K562 (cell line): ENCODE results near the gene ZNF791. TPM values are rescaled to one million over a fixed set of nuclear protein-coding genes. Genes with fewer than 3 reads are reported as not detected.

ENCODE experiments used
- DIDO1 ChIP-seq: fragments of 450-650 bp; IDR thresholded peaks from 2 replicates; pipeline ENCODE4 v1.6.1; 2016; ENCODE audit warnings: low read depth, missing biosample characterization, missing genetic modification characterization
- GTF2E2 ChIP-seq: fragments of 200-800 bp; sonication (Bioruptor generic); IDR thresholded peaks from 2 replicates; pipeline ENCODE4 v1.6.1; 2016; ENCODE audit warnings: missing genetic modification characterization, missing compliant biosample characterization
- HMGN3 ChIP-seq: IDR thresholded peaks from 2 replicates; pipeline ENCODE4 v1.6.1; 2011; ENCODE audit warnings: borderline replicate concordance, low read depth, mild to moderate bottlenecking, mixed read lengths, low read length; ENCODE audit not compliant: insufficient read length; ENCODE audit errors: extremely low read depth
- IRF1 ChIP-seq: sonication (generic); formaldehyde crosslinking; IDR thresholded peaks from 2 replicates; pipeline ENCODE4 v1.8.0; 2022; ENCODE audit warnings: missing genetic modification reagents, mild to moderate bottlenecking, borderline replicate concordance
- KDM4B ChIP-seq, 2 experiments: fragments of 450-650 bp in 1 of 2; sonication (generic) in 1 of 2; IDR thresholded peaks; 2 replicates each; pipeline ENCODE4 v1.6.1; 2016 to 2017; ENCODE audit warnings: borderline replicate concordance in 2 of 2, antibody characterized with exemption in 1 of 2, low read depth in 1 of 2, mild to moderate bottlenecking in 1 of 2
- NKRF ChIP-seq: fragments of 450-650 bp; IDR thresholded peaks from 2 replicates; pipeline ENCODE4 v1.6.1; 2016; ENCODE audit warnings: borderline replicate concordance
- POLR2G ChIP-seq: fragments of 200-400 bp; formaldehyde crosslinking; IDR thresholded peaks from 2 replicates; pipeline ENCODE4 v1.6.1; 2017; ENCODE audit warnings: low read depth, mild to moderate bottlenecking, antibody characterized with exemption, low read length, moderate library complexity
- POLR2H ChIP-seq: IDR thresholded peaks from 2 replicates; pipeline ENCODE4 v1.6.1; 2016; ENCODE audit warnings: missing genetic modification characterization, low read depth, mild to moderate bottlenecking, control low read depth, missing compliant biosample characterization, moderate library complexity
- RAD21 ChIP-seq, 2 experiments: fragments of 250-450 bp in 1 of 2; fragments of 450-650 bp in 1 of 2; sonication (Bioruptor Pico) in 1 of 2; formaldehyde crosslinking in 1 of 2; IDR thresholded peaks in 1 of 2; conservative IDR thresholded peaks in 1 of 2; 2 replicates each; pipeline versions ENCODE4 v1.4.0 to v1.8.0; 2020 to 2022; ENCODE audit warnings: mild to moderate bottlenecking in 2 of 2, moderate library complexity in 1 of 2
- TBL1XR1 ChIP-seq, 2 experiments: IDR thresholded peaks; 2 replicates each; pipeline ENCODE4 v1.6.1; 2012; ENCODE audit warnings: improper control_type of control experiment in 2 of 2, low read length in 2 of 2, mild to moderate bottlenecking in 1 of 2
- YBX1 ChIP-seq: fragments of 450-650 bp; IDR thresholded peaks from 2 replicates; pipeline ENCODE4 v1.7.1; 2016; ENCODE audit warnings: mild to moderate bottlenecking
- ZBTB40 ChIP-seq, 2 experiments: fragments of 450-650 bp in 1 of 2; sonication (generic) in 1 of 2; formaldehyde crosslinking in 1 of 2; IDR thresholded peaks; 2 replicates each; pipeline versions ENCODE4 v1.7.1 to v1.9.0; 2016 to 2022; ENCODE audit warnings: inconsistent platforms in 1 of 2, mild to moderate bottlenecking in 1 of 2, missing genetic modification reagents in 1 of 2
- ZNF133 ChIP-seq: fragments of 250-450 bp; sonication (Bioruptor Pico); IDR thresholded peaks from 2 replicates; pipeline ENCODE4 v1.4.0; 2020; ENCODE audit warnings: mild to moderate bottlenecking
- polyA plus RNA-seq, 8 experiments: library from polyadenylated mRNA; depleted of rRNA in 4 of 8; stranded (reverse) in 5 of 8; unstranded in 3 of 8; fragments of >200 nt; fragmentation: Nextera tagmentation in 2 of 8; fragmentation: Illumina TruSeq in 1 of 8; extraction: Ambion mirVana in 2 of 8; extraction: Trizol in 1 of 8; gene quantifications; 2 replicates each; pipeline versions ENCODE4 v1.2.1 to v1.2.3, GENCODE V29; 2011 to 2014; ENCODE audit warnings: inconsistent platforms in 1 of 8, missing spikeins in 1 of 8
- total RNA-seq, 7 experiments: library from RNA; depleted of rRNA in 6 of 7; stranded (reverse); fragments of >200 nt in 6 of 7; fragmentation: Illumina TruSeq in 2 of 7; extraction: Trizol in 2 of 7; gene quantifications; 2 replicates each; pipeline versions ENCODE4 v1.2.1 to v1.2.3, GENCODE V29; 2011 to 2021; ENCODE audit warnings: low replicate concordance in 1 of 7

The ZNF791 gene
- total and polyA plus RNA-seq, 9 of the 15 experiments (the other 6 are each of a cell fraction or from before 2014, with no cell fraction given) = 7.8 to 22.7 (median 13.1) TPM

DNA sequence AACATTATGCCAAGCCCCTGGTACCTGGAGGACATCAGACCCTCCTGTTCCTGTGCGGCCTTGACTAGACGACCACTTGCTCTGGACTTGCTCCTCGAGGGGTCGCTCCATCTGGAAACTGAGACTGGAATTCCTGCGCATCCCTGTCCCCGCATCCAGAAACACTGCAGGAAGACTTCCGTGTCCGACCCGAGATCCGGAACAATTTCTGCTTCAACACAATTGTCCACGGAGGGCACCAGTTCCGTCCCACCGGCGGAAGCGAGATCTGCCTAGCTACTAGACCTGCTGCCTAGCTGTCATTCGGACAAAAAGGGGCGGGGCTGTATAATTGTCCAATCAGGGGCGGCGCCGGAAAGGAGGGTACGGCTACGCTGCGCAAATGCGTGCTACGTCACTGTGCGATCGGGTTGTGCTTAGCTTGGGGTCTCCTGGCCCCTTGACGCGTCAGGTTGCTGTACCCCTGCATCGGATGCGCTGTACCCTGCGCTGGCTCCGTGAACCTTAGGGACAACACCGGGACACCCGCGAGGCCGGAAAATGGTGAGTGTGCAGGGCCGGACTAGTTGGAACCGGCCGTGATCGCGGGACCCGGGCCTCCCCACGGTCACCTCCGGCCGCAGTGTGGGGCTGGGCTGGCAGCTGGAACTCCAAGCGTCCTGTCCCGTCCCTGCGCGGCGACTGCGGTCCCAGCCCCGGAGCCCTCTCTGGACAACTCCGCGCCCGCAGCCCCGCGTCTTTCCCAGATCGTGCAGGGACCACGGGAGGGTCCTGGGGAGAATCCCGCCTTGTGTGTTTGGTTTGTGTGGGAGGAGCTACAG lies at the start of gene ZNF791, which contains the start of gene ZNF490 (continued):
- no peak for TF ChIP-seq IRF1 (CRISPR knock-in tag)
- TF ChIP-seq DIDO1 (tag) = peak; percentile 91
- no peak for TF ChIP-seq HMGN3
- TF ChIP-seq GTF2E2 (tag) = peak; percentile 95; the same call in 1 of the 2 replicates
- no peak; a peak in 1 of 4 replicates for TF ChIP-seq TBL1XR1 (IDR thresholded peaks at IDR 0.05; ENCODE audit: low read length in 2 of 2)
- peak; percentile 99 for TF ChIP-seq ZBTB40 (IDR thresholded peaks at IDR 0.05)
- no peak for TF ChIP-seq ZBTB40 (CRISPR knock-in tag; IDR thresholded peaks at IDR 0.05)
- TF ChIP-seq RAD21 (CRISPR knock-in tag; conservative IDR thresholded peaks at IDR 0.05 in 1 of 2, IDR thresholded peaks at IDR 0.05 in 1 of 2) = no peak
- no peak for TF ChIP-seq YBX1
- peak in 1 of 2 experiments; percentile 76; a peak in 2 of 4 replicates for TF ChIP-seq KDM4B (IDR thresholded peaks at IDR 0.05; ENCODE audit: borderline replicate concordance in 2 of 2, low read depth in 1 of 2)
- peak; percentile 59 for TF ChIP-seq POLR2H (tag)
- peak; percentile 90 for TF ChIP-seq POLR2G
- TF ChIP-seq ZNF133 = no peak
- TF ChIP-seq NKRF = 0 out of 2 replicates have a peak, but pooled peaks have one; percentile 30
